ENCODE data around the gene TPH2. TPM values are rescaled to one million over a fixed set of nuclear protein-coding genes. Genes with fewer than 3 reads are reported as not detected.

The TPH2 gene
- total RNA-seq, 1 experiment from 2014 or later: 0.11 TPM

DNA sequence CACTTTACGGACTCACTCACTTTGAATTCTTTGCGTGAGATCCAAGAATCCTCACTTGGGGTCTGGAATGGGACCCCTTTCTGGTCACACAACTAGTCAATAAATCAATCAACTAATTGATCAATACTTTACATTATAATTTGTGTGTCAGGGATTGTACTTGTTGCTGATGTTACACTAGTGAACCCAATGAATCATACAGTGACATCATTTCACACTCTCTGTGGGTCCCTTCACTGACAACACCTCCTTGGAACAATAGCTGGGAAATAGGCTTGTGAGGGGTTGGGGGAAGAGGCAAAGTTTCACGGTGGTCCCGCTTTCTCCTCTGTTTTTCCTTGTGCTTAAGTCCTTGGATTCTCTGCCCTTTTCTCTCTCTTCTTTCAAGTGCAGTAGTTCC, 35.0 kb downstream of the TPH2 start:
- no peak for DNase-seq (ENCODE audit: low read depth in 1 of 2, low spot score in 2 of 2)
- Histone ChIP-seq H3K9me3 (replicated peaks) (no peaks in the 10 kb centered on the region), H3K36me3 (no peaks in the 10 kb centered on the region), H3K4me3 (no peak overlapping the region), H3K27me3 (replicated peaks) (no peaks in the 10 kb centered on the region), H3K4me1 (replicated peaks) (no peaks in the 10 kb centered on the region), H3K27ac (no peak overlapping the region)

DNA sequence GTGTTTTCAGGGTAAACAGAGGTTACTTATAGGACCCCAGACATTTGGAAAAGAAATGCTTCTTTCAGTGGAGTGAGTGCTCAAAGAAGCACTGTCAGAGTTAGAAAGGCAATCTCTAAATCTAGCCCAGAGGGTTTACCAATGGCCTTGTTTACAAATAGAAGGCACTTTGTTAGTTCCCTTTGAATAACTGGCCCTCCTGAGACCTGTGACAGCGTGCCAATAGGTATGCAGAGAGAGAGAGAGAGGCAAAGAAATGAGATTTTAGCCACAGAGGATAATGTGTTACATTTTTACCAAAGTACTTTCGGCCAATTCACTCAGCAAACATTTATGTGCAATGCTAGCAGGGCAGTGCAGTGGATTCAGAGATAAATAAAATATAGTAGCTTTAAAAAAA, 41.9 kb downstream of the TPH2 start:
- no peak for DNase-seq (ENCODE audit: low read depth in 1 of 2, low spot score in 2 of 2)
- H3K4me1 ChIP-seq (replicated peaks): no peaks in the 10 kb centered on the region
- H3K27me3 ChIP-seq (replicated peaks): no peaks in the 10 kb centered on the region
- H3K27ac ChIP-seq: no peak overlapping the region
- H3K9me3 ChIP-seq (replicated peaks): no peaks in the 10 kb centered on the region
- H3K4me3 ChIP-seq: no peak overlapping the region
- no peaks in the 10 kb centered on the region for H3K36me3 ChIP-seq

DNA sequence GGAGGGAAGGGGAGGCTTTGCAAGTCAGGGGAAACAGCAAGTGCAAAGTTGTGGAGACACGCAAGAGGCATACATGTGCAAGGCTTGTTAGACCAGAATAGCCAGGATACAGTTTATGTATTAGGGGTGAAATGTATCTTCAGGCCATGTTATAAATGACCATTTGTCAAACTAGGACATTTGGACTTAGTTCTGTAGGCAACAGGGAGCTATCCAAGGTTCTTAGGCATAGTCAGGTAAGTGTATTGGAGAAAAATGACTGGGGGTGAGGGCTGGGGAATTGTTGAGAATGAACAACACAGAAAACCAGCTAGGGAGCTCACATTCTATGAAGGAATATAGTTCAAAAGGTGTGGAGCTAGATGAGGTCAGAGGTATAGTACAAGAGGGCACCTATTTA, 42.5 kb downstream of the TPH2 start:
- Histone ChIP-seq H3K9me3 (replicated peaks) (no peaks in the 10 kb centered on the region), H3K27me3 (replicated peaks) (no peaks in the 10 kb centered on the region), H3K4me3 (no peak overlapping the region), H3K4me1 (replicated peaks) (no peaks in the 10 kb centered on the region), H3K36me3 (no peaks in the 10 kb centered on the region), H3K27ac (no peak overlapping the region)
- DNase-seq (ENCODE audit: low read depth in 1 of 2, low spot score in 2 of 2): no peak

DNA sequence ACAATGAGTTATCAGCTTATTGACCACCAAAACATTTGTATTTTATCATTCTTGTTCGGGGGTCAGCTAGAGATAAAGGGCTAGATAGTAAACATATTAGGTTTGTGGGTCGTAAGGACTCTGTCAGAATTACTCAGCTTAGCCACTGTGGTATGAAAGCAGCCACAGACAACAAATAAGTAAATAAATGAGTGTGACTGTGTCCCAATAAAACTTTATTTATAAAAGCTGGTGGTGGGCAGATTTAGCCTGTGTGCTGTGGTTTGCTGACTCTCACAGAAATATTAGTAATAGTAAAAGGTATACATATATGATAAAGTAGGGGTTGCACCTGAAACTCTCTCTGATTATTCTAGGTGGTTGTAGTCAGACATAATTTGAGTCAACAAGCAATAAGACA, 56.1 kb downstream of the TPH2 start:
- H3K27me3 ChIP-seq (replicated peaks): 0 out of 2 replicates have a peak, but pooled peaks cover 15% of the 10 kb centered on the region
- H3K36me3 ChIP-seq: no peaks in the 10 kb centered on the region
- DNase-seq (ENCODE audit: low read depth in 1 of 2, low spot score in 2 of 2): no peak
- no peaks in the 10 kb centered on the region for H3K4me1 ChIP-seq (replicated peaks)
- H3K9me3 ChIP-seq (replicated peaks): no peaks in the 10 kb centered on the region
- H3K4me3 ChIP-seq: no peak overlapping the region
- H3K27ac ChIP-seq: no peak overlapping the region

DNA sequence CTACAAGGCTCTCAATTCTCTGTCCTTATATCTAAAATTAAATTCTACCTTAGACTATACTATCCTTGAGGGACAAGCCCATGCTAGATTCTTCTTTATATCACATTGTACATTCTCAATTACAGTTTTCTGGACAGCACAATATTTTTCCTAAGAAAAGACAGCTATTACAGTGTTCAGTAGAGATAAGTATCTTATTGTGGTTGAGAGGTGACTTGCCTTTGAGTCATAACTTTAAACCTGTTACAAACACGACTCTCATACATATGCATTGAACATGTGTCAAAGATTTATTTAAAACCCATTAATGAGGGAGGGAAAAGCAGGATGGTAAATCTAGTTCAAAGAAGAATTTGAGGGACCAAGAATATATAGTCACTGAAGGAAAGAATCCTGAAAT, 61.1 kb downstream of the TPH2 start:
- Histone ChIP-seq H3K27ac (no peak overlapping the region), H3K36me3 (no peaks in the 10 kb centered on the region), H3K4me1 (replicated peaks) (no peaks in the 10 kb centered on the region), H3K4me3 (no peak overlapping the region), H3K27me3 (replicated peaks) (no peaks in the 10 kb centered on the region; the same call in 1 of the 2 replicates), H3K9me3 (replicated peaks) (no peaks in the 10 kb centered on the region)
- no peak for DNase-seq (ENCODE audit: low read depth in 1 of 2, low spot score in 2 of 2)

DNA sequence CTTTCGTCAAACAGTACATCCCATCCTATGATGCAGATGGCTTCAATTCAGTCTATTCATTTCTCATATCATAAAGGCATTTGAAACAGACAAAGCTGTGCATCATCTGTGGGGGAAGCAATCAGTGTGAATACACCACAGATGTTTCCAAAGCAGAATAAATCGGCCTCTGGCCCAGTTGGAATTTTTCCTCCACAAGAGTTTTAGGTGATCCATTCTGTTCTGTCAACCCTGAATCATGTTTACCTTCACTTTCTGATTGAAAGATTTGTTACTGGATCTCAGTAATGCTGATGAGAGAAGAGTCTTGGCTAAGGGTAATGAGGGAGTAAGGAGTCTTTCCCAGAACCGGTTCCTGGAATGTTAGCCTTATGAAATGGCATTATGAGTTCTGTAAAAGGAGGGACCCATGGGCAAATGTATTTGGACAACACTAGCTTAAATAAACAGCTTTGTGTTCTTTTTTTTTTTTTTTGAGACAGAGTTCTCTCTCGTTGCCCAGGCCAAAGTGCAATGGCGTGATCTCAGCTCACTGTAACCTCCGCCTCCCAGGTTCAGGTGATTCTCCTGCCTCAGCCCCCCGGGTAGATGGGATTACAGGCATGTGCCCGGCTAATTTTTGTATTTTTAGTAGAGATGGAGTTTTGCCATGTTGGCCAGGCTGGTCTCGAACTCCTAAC, 62.5 kb downstream of the TPH2 start:
- Histone ChIP-seq H3K27ac (no peak overlapping the region), H3K4me1 (replicated peaks) (no peaks in the 10 kb centered on the region)

DNA sequence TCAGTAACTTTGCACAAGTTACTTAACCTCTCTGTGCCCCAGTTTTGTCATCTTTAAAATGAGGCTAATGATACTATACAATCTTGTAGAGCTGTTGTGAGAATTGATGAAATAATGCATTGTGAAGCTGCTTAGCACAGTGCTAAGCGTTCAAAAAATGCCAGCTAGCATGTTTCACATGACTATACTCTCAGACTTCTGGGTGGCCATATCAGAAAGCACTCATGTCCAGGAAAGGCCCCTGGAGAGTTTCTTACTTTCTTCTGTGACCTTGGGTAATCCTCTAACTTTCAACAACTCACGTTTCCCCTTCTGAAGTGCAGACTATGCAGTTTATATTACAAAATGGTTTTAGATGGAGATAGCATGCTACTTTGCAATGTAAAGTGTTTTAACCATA, 68.1 kb downstream of the TPH2 start:
- H3K36me3 ChIP-seq: no peaks in the 10 kb centered on the region
- H3K27me3 ChIP-seq (replicated peaks): peaks cover 2% of the 10 kb centered on the region; the same call in 1 of the 2 replicates
- no peak for DNase-seq (ENCODE audit: low read depth in 1 of 2, low spot score in 2 of 2)
- no peak overlapping the region for H3K4me3 ChIP-seq
- H3K27ac ChIP-seq: no peak overlapping the region
- no peaks in the 10 kb centered on the region for H3K9me3 ChIP-seq (replicated peaks)
- H3K4me1 ChIP-seq (replicated peaks): no peaks in the 10 kb centered on the region

More for the DNA sequence above, 62.5 kb downstream of the TPH2 start:
- Histone ChIP-seq H3K36me3 (no peaks in the 10 kb centered on the region), H3K27me3 (replicated peaks) (peaks cover 2% of the 10 kb centered on the region; the same call in 1 of the 2 replicates), H3K9me3 (replicated peaks) (no peaks in the 10 kb centered on the region), H3K4me3 (no peak overlapping the region)
- no peak for DNase-seq (ENCODE audit: low read depth in 1 of 2, low spot score in 2 of 2)

DNA sequence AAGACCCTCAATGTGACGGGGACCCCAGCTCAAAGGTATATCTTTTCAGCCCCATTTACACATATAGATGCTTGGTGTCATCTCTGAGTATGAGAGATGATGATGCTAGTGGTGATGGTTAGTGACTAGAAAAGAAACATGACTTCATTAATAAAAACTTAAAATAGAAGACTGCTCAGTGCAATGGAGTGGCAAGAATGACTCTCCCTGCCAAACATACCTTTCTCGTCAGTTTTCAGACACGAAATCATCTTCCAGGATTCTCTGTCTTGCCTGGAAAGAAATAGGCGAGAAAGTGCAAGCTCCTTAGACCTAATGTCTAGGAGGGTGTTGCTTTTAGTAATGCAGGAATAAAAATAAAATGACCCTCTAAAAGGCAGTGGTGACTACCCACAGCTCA, 71.7 kb downstream of the TPH2 start:
- no peak overlapping the region for H3K4me3 ChIP-seq
- H3K9me3 ChIP-seq (replicated peaks): no peaks in the 10 kb centered on the region
- DNase-seq (ENCODE audit: low read depth in 1 of 2, low spot score in 2 of 2): no peak
- 0 out of 2 replicates have a peak, but pooled peaks cover 2% of the 10 kb centered on the region for H3K27me3 ChIP-seq (replicated peaks)
- H3K27ac ChIP-seq: no peak overlapping the region
- H3K36me3 ChIP-seq: no peaks in the 10 kb centered on the region
- no peaks in the 10 kb centered on the region for H3K4me1 ChIP-seq (replicated peaks)

DNA sequence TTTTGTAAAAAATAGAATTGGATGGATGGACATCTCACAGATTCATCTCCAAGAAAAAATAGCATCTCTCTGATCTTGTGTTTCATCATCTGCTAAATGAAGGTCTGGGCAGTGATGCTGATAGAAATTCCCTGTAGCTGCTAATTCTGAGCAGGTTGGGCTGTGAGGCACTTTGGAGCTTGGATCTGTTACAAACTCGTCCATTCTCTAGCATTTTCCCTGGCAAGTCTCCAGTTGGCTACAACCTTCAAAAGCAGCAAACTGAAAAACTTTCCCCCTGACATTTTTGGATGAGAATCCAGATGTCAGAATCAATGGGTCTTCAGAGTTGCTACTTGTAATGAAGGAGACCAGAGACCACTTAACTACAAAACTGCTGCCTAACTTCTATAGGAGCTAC, 72.7 kb downstream of the TPH2 start:
- Histone ChIP-seq H3K4me1 (replicated peaks) (no peaks in the 10 kb centered on the region), H3K27me3 (replicated peaks) (no peaks in the 10 kb centered on the region), H3K4me3 (no peak overlapping the region), H3K27ac (no peak overlapping the region), H3K9me3 (replicated peaks) (no peaks in the 10 kb centered on the region), H3K36me3 (no peaks in the 10 kb centered on the region)
- no peak for DNase-seq (ENCODE audit: low read depth in 1 of 2, low spot score in 2 of 2)

DNA sequence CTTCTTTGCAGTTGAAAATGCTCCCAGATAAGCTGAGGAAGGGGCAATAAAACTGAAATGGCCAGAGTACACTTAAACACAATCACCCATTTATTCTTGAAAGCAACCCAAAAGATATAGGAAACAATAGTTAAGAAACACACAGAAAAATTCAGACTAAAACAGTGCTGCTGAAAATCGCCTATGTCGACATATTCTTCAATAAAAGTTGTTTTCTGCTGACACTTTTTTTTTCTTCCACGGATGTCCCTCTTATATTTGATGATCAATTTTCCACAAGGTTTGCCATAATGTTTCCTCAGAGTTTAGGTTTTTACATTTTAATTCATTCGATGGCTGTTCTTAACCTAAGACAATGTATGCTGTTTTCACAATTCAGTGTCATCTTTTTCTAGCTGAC, 74.2 kb downstream of the TPH2 start:
- no peak overlapping the region for H3K27ac ChIP-seq
- no peaks in the 10 kb centered on the region for H3K36me3 ChIP-seq
- no peaks in the 10 kb centered on the region; the same call in 1 of the 2 replicates for H3K27me3 ChIP-seq (replicated peaks)
- H3K9me3 ChIP-seq (replicated peaks): no peaks in the 10 kb centered on the region
- H3K4me3 ChIP-seq: no peak overlapping the region
- H3K4me1 ChIP-seq (replicated peaks): no peaks in the 10 kb centered on the region
- no peak for DNase-seq (ENCODE audit: low read depth in 1 of 2, low spot score in 2 of 2)

DNA sequence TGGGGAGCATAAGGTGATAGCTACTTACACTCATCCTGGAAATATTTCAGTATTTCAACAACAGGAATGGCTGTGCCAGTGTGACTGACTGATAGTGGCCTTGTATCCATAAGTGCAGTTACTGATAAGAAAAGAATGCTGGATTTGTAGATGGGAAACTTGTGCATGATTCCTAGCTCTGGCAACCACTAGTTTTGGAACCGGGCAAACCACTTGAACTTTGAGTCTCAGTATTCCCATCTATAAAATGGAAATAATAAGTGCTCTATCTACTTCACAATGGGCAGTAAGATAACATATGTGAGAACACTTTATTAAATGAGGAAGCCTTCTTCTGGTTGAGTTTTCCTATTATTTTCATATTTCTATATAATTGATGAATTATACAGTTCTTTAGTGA, 77.2 kb downstream of the TPH2 start:
- Histone ChIP-seq H3K9me3 (replicated peaks) (no peaks in the 10 kb centered on the region), H3K27ac (no peak overlapping the region), H3K4me3 (no peak overlapping the region), H3K36me3 (no peaks in the 10 kb centered on the region), H3K27me3 (replicated peaks) (no peaks in the 10 kb centered on the region; the same call in none of the 2 replicates), H3K4me1 (replicated peaks) (no peaks in the 10 kb centered on the region)
- DNase-seq (ENCODE audit: low read depth in 1 of 2, low spot score in 2 of 2): no peak

DNA sequence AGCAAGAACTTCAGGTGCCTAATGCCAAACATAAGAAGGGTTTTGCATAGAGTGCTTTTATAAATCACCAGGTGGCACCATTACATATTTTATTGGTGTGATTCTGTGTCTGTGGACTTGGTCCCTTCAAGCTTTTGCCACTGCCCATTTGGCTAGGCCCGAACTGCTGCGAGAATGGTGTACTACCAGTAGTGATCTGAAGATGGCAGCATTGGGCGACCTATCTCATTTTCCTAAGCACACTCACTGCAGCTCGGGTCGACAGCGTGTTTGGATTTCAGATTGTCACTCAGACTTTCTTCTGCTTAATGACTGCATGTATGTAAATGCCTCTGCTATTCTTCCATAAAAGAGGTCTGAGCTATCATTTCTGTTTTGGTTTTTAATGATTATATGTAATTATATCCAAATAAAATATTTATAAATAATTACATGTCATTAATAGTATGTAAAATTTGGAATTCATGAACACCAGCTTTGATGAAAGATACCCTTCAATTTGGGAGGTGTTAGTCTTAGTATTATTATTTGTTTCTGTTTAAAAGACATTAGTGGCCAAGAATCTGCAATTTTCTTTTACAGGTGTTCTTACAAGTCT, 78.5 kb downstream of the TPH2 start:
- no peaks in the 10 kb centered on the region for H3K4me1 ChIP-seq (replicated peaks)
- H3K27ac ChIP-seq: no peak overlapping the region
- H3K27me3 ChIP-seq (replicated peaks): no peaks in the 10 kb centered on the region; the same call in none of the 2 replicates
- no peak overlapping the region for H3K4me3 ChIP-seq
- no peaks in the 10 kb centered on the region for H3K9me3 ChIP-seq (replicated peaks)
- H3K36me3 ChIP-seq: no peaks in the 10 kb centered on the region
- DNase-seq (ENCODE audit: low read depth in 1 of 2, low spot score in 2 of 2): peak; percentile 50 to 57

DNA sequence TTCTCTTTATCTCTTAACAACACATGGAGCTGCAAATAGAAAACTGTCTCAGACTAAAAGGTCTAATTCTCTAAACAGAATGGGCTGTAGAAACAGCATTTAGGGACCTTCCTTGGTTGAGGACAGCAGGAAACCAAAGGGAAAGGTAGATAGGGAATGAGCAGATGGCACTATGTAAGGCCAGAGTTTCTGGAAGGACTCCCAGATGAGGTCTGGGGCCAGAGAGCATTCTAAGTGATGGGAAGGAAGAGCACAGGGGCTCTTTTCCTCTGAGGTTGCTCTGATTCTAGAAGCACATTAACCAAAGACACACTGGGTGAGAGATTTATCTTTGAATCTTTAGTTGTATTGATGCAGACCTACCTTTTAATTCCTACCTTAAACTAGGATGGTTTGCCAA, 79.4 kb downstream of the TPH2 start:
- Histone ChIP-seq H3K4me1 (replicated peaks) (no peaks in the 10 kb centered on the region), H3K9me3 (replicated peaks) (no peaks in the 10 kb centered on the region), H3K27me3 (replicated peaks) (no peaks in the 10 kb centered on the region; the same call in none of the 2 replicates), H3K36me3 (no peaks in the 10 kb centered on the region), H3K27ac (no peak overlapping the region), H3K4me3 (no peak overlapping the region)
- no peak for DNase-seq (ENCODE audit: low read depth in 1 of 2, low spot score in 2 of 2)

DNA sequence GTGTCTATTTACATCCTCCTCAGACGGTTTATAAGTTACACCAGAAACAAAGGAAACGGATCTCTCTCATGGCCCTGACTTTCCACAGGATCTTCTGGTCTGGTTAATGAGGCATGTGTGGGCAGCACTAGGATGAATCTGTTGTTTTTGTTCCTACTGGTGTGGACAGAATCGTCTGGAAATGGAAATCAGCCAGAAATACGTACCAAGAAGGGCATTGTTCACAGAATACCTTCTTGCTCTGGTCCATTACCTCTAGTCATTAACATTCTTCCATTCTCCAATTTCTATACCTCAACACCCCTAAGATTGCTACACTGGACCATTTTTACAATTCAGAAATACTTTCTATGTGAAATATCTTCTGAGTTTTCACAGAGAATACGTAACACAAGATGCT, 86.0 kb downstream of the TPH2 start:
- DNase-seq (ENCODE audit: low read depth in 1 of 2, low spot score in 2 of 2): no peak
- Histone ChIP-seq H3K27me3 (replicated peaks) (no peaks in the 10 kb centered on the region), H3K27ac (no peak overlapping the region), H3K36me3 (no peaks in the 10 kb centered on the region), H3K9me3 (replicated peaks) (no peaks in the 10 kb centered on the region), H3K4me1 (replicated peaks) (no peaks in the 10 kb centered on the region), H3K4me3 (no peak overlapping the region)

All from SJSA1 (cell line).